ENCODE results near the gene RHOBTB1.
A peak's percentile ranks its signal among the peaks of the same experiment; 100 is the strongest.
"Not testable (repeated sequence)": the region's sequence is repeated elsewhere in the genome, so short reads cannot be mapped to it uniquely, and the experiment has no call there.

RHOBTB1 gene

GRCh38 chr10:60913071-60913470 lies 30.9 kb downstream of the RHOBTB1 start:
- no peak overlapping the region for H3K4me3 ChIP-seq
- no peak overlapping the region for H3K27ac ChIP-seq

DNA sequence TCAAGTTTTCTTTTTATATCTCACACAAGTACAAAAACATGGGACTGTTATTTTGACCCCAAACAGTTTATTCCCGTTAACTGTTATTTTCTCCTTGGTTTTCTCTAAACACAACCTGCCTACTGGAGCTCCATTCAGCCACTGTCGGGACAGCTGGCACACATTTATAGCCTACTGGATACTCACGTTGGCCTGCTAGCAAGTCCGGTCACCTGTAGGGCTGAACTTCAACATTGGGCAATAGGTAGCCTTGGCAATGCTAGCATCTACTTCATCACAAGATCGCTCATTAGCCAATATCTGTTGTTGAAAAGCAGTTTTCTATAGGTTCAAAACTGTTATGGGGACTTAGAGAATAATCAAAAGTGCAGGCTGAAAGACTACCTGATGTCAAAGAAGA lies 32.3 kb downstream of the RHOBTB1 start:
- Histone ChIP-seq H3K4me3 (no peak overlapping the region), H3K27ac (no peak overlapping the region)

GRCh38 chr10:60911216-60911615 lies 32.8 kb downstream of the RHOBTB1 start:
- H3K27ac ChIP-seq, result no peak overlapping the region

GRCh38 chr10:60910543-60910942 lies 33.4 kb downstream of the RHOBTB1 start:
- Histone ChIP-seq H3K4me3 (no peak overlapping the region), H3K27ac (no peak overlapping the region)

More at GRCh38 chr10:60911216-60911615, 32.8 kb downstream of the RHOBTB1 start:
- no peak overlapping the region for H3K4me3 ChIP-seq

DNA sequence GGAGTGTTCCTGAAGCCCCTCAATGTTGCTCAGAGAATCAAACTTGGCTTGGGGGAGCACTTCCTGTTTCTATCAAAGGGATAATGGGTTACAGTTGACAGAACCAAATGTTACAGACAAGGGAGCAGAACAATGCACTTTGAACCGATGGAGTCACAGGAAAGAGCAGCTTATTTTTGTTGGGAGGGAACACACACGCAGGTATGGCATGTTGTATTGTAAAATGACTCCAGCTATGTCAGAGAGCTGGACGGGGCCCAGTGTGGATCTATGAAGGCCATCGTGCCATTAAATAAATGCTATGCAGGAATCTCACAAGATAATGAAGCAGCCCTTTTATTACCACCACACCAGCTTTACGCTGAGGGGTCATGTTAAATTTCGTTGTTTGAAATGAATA lies 35.1 kb downstream of the RHOBTB1 start:
- Histone ChIP-seq H3K4me3 (no peak overlapping the region), H3K27ac (no peak overlapping the region)

DNA sequence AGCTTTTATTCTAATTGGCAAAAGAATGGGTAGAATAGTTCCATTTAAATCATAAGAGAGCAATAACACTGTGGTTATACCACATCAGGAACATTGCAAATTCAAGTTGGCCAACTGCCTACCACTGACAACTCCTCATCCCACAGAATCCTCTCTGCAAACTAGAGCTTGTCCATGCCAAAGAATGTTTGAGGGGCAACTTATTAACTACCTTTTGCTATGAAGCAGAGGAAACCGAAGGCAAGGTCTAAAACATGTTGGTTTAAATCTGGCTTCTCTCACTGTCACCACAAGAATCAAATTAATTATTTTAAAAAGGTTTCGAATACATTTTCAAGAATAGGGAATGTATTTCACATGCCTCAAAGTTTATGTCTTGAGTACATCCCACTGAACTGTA lies 36.0 kb downstream of the RHOBTB1 start:
- Histone ChIP-seq H3K4me3 (no peak overlapping the region), H3K27ac (no peak overlapping the region)

DNA sequence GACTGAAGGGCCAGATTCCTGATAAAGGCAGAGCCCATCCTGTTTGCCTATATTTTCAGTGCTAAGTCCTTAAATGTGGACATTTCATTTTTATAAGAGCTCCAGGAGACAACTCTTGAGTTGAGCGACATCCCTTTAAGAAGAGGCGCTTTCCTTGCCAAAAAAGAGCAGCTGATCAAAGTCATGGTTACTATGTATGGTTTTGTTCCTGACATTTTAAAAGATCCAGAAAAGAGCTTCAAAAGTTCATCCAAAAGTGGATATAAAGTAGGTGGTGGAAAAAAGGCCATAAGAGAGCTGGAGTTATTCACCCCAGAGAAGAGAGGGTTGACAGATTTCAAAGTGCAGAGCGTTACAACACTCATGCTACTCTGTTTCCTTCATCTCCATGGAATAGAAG lies 36.7 kb downstream of the RHOBTB1 start:
- H3K27ac ChIP-seq, result no peak overlapping the region
- no peak overlapping the region for H3K4me3 ChIP-seq

DNA sequence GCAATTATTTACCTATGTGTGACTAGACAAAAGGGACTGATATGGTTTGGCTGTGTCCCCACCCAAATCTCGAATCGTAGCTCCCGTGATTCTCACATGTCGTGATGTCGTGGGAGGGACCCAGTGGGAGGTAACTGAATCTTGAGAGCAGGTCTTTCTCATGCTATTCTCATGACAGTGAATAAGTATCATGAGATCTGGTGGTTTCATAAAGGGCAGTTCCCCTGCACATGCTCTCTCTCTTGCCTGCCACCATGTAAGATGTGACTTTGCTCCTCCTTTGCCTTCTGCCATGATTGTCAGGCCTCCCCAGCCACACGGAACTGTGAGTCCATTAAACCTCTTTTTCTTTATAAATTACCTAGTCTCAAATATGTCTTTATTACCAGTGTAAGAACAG lies 37.2 kb downstream of the RHOBTB1 start:
- not testable (repeated sequence) for H3K4me3 ChIP-seq, H3K27ac ChIP-seq

GRCh38 chr10:60906411-60906810 lies 37.6 kb downstream of the RHOBTB1 start:
- no peak overlapping the region for H3K4me3 ChIP-seq
- no peak overlapping the region for H3K27ac ChIP-seq

GRCh38 chr10:60905580-60905979 lies 38.4 kb downstream of the RHOBTB1 start:
- H3K27ac ChIP-seq, result no peak overlapping the region
- no peak overlapping the region for H3K4me3 ChIP-seq

- Histone ChIP-seq H3K27ac (no peak overlapping the region), H3K4me3 (no peak overlapping the region)
Measured at GRCh38 chr10:60903096-60903495, 40.9 kb downstream of the RHOBTB1 start.

DNA sequence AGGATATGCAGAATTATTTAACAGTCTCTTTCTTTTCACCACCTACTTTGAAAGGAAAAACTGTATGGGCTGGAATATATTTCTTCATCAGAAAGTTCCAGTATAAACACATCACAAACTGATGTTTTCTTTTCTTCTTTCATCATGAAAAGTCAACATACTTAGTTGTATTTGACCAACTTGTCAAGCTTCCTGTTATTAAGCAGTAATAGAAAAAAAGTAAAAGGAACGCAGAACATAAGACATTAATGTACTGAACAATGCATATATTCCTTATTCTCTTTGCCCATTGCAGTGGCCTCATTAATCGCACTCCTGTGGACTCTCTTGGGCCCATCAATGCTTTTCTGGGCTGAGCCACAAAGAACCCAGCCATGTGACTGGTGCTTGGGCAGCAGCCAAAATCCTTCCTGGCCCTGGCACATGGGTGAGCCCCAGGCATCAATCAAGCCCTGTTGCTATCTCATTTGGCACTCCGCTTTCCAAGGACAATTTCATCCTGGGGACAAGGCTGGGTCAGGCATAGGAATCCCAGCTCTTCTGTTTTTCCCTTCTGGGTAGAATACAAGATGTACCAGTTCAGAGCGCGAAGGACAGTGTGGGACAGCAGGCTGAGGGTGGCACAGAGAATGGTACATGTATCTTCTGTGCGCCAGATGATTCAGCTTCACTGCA lies 42.3 kb downstream of the RHOBTB1 start:
- H3K4me3 ChIP-seq, result no peak overlapping the region
- H3K27ac ChIP-seq, result no peak overlapping the region

DNA sequence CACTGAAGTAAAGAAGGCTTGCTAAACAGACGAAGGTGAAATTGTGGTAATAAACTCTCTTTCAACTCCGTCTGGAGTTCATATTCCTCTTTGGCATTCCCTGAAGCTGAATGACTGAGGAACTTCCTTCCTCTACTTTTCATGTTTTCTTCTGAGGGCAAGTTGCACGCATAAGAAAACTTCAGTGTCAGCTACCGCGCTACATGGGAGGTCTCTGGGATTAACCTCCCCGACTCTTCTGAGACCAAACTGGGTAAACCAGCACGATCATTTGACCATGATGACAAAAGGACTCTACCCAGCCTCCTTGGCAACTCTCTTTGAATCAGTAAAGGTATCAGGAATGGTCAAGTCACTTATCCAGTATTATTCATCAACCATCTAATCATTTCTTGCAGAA lies 44.7 kb downstream of the RHOBTB1 start:
- Histone ChIP-seq H3K27ac (no peak overlapping the region), H3K4me3 (no peak overlapping the region)

DNA sequence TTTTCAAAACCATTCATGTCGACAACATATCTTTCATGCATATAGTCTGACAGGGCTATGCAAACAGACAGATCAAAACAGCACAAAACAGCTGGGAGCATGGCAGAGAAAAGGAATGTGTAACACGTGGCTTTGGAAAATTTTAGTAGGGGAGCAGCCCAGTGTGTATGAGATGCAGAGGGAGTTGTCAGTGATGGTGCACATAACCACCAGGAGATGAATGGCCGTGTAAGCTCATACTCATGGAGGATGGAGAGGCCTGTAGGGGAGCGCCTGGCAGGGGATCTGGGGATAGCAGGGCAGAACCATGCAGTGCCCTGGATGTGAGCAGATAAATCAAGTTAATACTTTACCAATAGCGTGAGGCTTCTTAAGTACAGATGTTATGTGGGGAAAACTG lies 45.7 kb downstream of the RHOBTB1 start:
- Histone ChIP-seq H3K27ac (no peak overlapping the region), H3K4me3 (no peak overlapping the region)

DNA sequence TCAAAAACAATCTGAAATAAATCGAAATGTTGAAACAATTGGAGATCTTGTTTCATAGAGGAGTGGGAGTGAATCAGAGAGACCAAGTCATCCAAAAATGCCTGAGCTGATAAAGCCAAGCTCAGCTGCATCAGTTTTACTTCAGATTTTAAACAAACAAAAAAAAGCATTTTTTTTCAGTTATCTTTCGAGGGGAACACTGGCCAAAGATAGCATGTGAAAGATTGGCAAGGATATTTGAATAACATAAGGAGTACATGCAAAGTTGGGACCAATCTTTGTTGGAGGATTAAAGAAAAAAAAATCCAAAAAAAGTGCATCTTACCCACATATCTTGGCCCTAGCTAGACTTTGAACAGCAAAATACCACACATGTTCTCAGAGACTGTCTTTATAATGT lies 47.2 kb downstream of the RHOBTB1 start:
- Histone ChIP-seq H3K27ac (peak overlapping the region in 3 of 21 experiments; percentile 3 to 29 (median 6)), H3K4me3 (no peak overlapping the region)

GRCh38 chr10:60896033-60896432 lies 48.0 kb downstream of the RHOBTB1 start:
- Histone ChIP-seq H3K27ac (peak overlapping the region in 1 of 21 experiments; percentile 29), H3K4me3 (no peak overlapping the region)

GRCh38 chr10:60894786-60895185 lies 49.2 kb downstream of the RHOBTB1 start:
- no peak overlapping the region for H3K27ac ChIP-seq
- H3K4me3 ChIP-seq, result no peak overlapping the region

GRCh38 chr10:60893231-60893630 lies 50.8 kb downstream of the RHOBTB1 start:
- no peak overlapping the region for H3K4me3 ChIP-seq
- H3K27ac ChIP-seq, result no peak overlapping the region

GRCh38 chr10:60892571-60892970 lies 51.4 kb downstream of the RHOBTB1 start:
- no peak overlapping the region for H3K4me3 ChIP-seq
- H3K27ac ChIP-seq, result no peak overlapping the region

- no peak overlapping the region for H3K27ac ChIP-seq
Measured at GRCh38 chr10:60890811-60891210, 53.2 kb downstream of the RHOBTB1 start.

GRCh38 chr10:60883187-60883586 lies 60.8 kb downstream of the RHOBTB1 start:
- Histone ChIP-seq H3K27ac (no peak overlapping the region), H3K4me3 (no peak overlapping the region)

More at GRCh38 chr10:60890811-60891210, 53.2 kb downstream of the RHOBTB1 start:
- no peak overlapping the region for H3K4me3 ChIP-seq

DNA sequence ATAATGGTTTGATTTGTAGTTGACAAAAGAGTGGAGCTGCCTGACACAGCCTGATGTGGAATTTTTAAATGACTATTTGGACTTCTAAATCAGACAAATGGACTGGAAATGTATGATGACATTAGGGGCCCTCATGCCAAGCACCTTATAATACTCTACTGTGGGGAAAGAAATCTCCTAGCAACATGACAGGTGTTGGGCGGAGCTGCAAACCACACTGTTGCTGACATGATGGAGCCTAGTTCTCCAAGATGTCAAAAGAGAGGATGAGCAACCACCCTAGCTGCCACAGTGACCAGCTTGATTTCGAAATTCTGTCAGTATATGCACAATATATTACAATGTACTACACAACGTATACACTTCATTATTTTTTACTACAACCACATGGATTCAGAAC lies 65.8 kb downstream of the RHOBTB1 start:
- Histone ChIP-seq H3K27ac (no peak overlapping the region), H3K4me3 (no peak overlapping the region)
